HG03097 (cell line): ENCODE measurements around the gene DCAF6.
A peak's percentile ranks its signal among the peaks of the same experiment; 100 is the strongest.

Experiments used
- ATAC-seq: cut with Tn5 transposase; IDR thresholded peaks from one replicate; pipeline ENCODE4 v1.9.1; 2021; ENCODE audit not compliant: unreplicated experiment, low FRiP score

DCAF6 gene

GRCh38 chr1:168082008-168082876, 145.8 kb downstream of the DCAF6 start:
- peak; percentile 62 for ATAC-seq

GRCh38 chr1:168083456-168084325, 147.2 kb downstream of the DCAF6 start:
- no peak for ATAC-seq

- ATAC-seq: no peak
Measured at GRCh38 chr1:168084396-168085231, 148.1 kb downstream of the DCAF6 start.

- ATAC-seq: no peak
Measured at GRCh38 chr1:168085401-168085872, 149.0 kb downstream of the DCAF6 start.

GRCh38 chr1:168086438-168086837, 150.0 kb downstream of the DCAF6 start:
- no peak for ATAC-seq

GRCh38 chr1:168087696-168088095, 151.2 kb downstream of the DCAF6 start:
- no peak for ATAC-seq

GRCh38 chr1:168088511-168089325, 152.2 kb downstream of the DCAF6 start:
- ATAC-seq: no peak

- no peak for ATAC-seq
Measured at GRCh38 chr1:168089326-168089978, 153.0 kb downstream of the DCAF6 start.

GRCh38 chr1:168089979-168090337, 153.5 kb downstream of the DCAF6 start:
- no peak for ATAC-seq

- ATAC-seq: no peak
Measured at GRCh38 chr1:168090395-168090794, 153.9 kb downstream of the DCAF6 start.

GRCh38 chr1:168091063-168091462, 154.6 kb downstream of the DCAF6 start:
- ATAC-seq: no peak

- no peak for ATAC-seq
Measured at GRCh38 chr1:168091720-168092550, 155.5 kb downstream of the DCAF6 start.

- ATAC-seq: no peak
Measured at GRCh38 chr1:168092566-168093355, 156.3 kb downstream of the DCAF6 start.

- no peak for ATAC-seq
Measured at GRCh38 chr1:168093616-168094015, 157.1 kb downstream of the DCAF6 start.

- no peak for ATAC-seq
Measured at GRCh38 chr1:168095476-168095875, 159.0 kb downstream of the DCAF6 start.

GRCh38 chr1:168096296-168097165, 160.0 kb downstream of the DCAF6 start:
- ATAC-seq: no peak
